HT-29 (cell line): ENCODE results near the gene PICK1. TPM values are rescaled to one million over a fixed set of nuclear protein-coding genes. Genes with fewer than 3 reads are reported as not detected.
"Not testable (repeated sequence)": the region's sequence is repeated elsewhere in the genome, so short reads cannot be mapped to it uniquely, and the experiment has no call there.

ENCODE experiments used
- DNase-seq: peaks from one replicate; pipeline ENCODE4 v3.0.0-alpha.2; 2015; ENCODE audit warnings: low spot score
- total RNA-seq: library from RNA; depleted of rRNA; stranded (reverse); fragments of >200 nt; shearing (Covaris generic); gene quantifications from 2 replicates; pipeline ENCODE4 v1.2.3, GENCODE V29; 2014

PICK1 gene
- total RNA-seq, 1 experiment from 2014 or later, result 52.5 TPM

- no peak for DNase-seq
These were observed 17.2 kb downstream of the PICK1 start for GRCh38 chr22:38074181-38075104.

- no peak for DNase-seq
These were observed 18.1 kb downstream of the PICK1 start for GRCh38 chr22:38075105-38075825.

GRCh38 chr22:38075961-38076360 is 18.8 kb downstream of the PICK1 start:
- DNase-seq, result no peak

- no peak for DNase-seq
These were observed 19.9 kb downstream of the PICK1 start for GRCh38 chr22:38077096-38077495.

GRCh38 chr22:38077595-38077994 is 20.4 kb downstream of the PICK1 start:
- DNase-seq, result no peak

- no peak for DNase-seq
These were observed 21.0 kb downstream of the PICK1 start for GRCh38 chr22:38078046-38078840.

GRCh38 chr22:38079208-38079607 is 22.0 kb downstream of the PICK1 start:
- not testable (repeated sequence) for DNase-seq

GRCh38 chr22:38079804-38080203 is 22.6 kb downstream of the PICK1 start:
- DNase-seq, result no peak

GRCh38 chr22:38080474-38080849 is 23.3 kb downstream of the PICK1 start:
- no peak for DNase-seq

- peak; percentile 29 for DNase-seq
These were observed 23.8 kb downstream of the PICK1 start for GRCh38 chr22:38080850-38081635.

GRCh38 chr22:38081636-38081940 is 24.4 kb downstream of the PICK1 start:
- no peak for DNase-seq

- DNase-seq, result no peak
These were observed 25.0 kb downstream of the PICK1 start for GRCh38 chr22:38081941-38082828.

- DNase-seq, result no peak
These were observed 25.9 kb downstream of the PICK1 start for GRCh38 chr22:38082986-38083710.

GRCh38 chr22:38083931-38084631 is 26.9 kb downstream of the PICK1 start, which contains the start of gene SLC16A8:
Gene SLC16A8, minus strand, starts transcription at chr22:38084184. Its CDS starts 1,311 bp downstream, at chr22:38082873.
- no peak for DNase-seq

GRCh38 chr22:38085056-38085455 is 27.9 kb downstream of the PICK1 start:
- no peak for DNase-seq

- DNase-seq, result no peak
These were observed 28.3 kb downstream of the PICK1 start for GRCh38 chr22:38085501-38085900.

- DNase-seq, result no peak
These were observed 29.0 kb downstream of the PICK1 start for GRCh38 chr22:38086001-38086845.

- DNase-seq, result no peak
These were observed 29.7 kb downstream of the PICK1 start for GRCh38 chr22:38086942-38087341.
